NCI-H82 treated with DMSO at 0.1 percent for 48 hours (cell line): ENCODE measurements around the gene CAMTA1.
"Not testable (repeated sequence)": the region's sequence is repeated elsewhere in the genome, so short reads cannot be mapped to it uniquely, and the experiment has no call there.

Experiments used
- DNase-seq: peaks from one replicate; lab custom pipeline; 2025; ENCODE audit not compliant: unreplicated experiment; lab: John Stamatoyannopoulos, UW

The CAMTA1 gene, protein sequence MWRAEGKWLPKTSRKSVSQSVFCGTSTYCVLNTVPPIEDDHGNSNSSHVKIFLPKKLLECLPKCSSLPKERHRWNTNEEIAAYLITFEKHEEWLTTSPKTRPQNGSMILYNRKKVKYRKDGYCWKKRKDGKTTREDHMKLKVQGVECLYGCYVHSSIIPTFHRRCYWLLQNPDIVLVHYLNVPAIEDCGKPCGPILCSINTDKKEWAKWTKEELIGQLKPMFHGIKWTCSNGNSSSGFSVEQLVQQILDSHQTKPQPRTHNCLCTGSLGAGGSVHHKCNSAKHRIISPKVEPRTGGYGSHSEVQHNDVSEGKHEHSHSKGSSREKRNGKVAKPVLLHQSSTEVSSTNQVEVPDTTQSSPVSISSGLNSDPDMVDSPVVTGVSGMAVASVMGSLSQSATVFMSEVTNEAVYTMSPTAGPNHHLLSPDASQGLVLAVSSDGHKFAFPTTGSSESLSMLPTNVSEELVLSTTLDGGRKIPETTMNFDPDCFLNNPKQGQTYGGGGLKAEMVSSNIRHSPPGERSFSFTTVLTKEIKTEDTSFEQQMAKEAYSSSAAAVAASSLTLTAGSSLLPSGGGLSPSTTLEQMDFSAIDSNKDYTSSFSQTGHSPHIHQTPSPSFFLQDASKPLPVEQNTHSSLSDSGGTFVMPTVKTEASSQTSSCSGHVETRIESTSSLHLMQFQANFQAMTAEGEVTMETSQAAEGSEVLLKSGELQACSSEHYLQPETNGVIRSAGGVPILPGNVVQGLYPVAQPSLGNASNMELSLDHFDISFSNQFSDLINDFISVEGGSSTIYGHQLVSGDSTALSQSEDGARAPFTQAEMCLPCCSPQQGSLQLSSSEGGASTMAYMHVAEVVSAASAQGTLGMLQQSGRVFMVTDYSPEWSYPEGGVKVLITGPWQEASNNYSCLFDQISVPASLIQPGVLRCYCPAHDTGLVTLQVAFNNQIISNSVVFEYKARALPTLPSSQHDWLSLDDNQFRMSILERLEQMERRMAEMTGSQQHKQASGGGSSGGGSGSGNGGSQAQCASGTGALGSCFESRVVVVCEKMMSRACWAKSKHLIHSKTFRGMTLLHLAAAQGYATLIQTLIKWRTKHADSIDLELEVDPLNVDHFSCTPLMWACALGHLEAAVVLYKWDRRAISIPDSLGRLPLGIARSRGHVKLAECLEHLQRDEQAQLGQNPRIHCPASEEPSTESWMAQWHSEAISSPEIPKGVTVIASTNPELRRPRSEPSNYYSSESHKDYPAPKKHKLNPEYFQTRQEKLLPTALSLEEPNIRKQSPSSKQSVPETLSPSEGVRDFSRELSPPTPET (N-terminal part only)

DNA sequence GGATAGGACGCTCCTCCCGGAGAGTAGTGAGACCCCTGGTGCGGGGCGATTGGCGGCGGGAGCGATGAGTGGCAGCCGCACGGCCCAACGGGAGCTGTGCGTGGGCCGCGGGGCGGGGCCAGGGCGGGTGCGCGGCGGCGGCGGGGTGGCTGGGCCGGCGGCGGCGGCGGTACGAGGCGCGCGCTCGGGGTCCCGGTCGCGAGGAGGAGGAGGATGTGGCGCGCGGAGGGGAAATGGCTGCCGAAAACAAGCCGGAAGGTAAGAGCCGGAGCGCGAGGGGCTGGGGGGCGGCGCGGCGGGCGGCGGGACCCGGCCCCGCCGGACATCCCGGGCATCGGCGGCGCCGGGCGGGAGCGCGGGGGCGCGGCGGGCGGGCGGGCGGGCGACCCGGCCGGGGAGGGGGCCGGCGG lies at the start of gene CAMTA1:
Gene CAMTA1 (plus strand): TSS at position 137 of the 410 bp plus-strand sequence. CDS start 77 bp downstream, at position 214.
- DNase-seq = no peak

DNA sequence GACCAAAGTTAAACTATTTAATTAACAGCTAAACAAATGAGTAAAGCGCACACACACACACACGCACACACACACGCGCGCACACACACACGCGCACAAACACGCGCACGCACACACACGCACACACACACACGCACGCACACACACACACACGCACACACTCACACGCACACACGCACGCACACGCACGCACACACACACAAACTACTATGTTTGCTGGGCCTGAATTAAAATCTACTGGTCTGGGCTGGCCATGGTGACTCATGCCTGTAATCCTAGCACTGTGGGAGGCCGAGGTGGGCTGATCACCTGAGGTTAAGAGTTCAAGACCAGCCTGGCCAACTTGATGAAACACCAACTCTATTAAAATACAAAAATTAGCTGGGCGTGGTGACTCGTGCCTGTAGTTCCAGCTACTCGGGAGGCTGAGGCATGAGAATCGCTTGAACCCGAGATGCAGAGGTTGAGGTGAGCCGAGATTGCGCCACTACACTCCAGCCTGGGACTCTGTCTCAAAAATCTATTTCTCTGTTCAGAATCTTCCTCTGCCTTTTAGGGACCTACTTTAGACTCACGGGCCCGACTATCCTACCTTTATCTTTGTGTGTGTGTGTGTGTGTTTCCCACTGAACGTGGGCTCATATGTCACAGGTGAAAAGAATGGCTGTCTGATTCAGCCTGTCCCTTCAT lies 46.1 kb upstream of the CAMTA1 start:
- DNase-seq = no peak

DNA sequence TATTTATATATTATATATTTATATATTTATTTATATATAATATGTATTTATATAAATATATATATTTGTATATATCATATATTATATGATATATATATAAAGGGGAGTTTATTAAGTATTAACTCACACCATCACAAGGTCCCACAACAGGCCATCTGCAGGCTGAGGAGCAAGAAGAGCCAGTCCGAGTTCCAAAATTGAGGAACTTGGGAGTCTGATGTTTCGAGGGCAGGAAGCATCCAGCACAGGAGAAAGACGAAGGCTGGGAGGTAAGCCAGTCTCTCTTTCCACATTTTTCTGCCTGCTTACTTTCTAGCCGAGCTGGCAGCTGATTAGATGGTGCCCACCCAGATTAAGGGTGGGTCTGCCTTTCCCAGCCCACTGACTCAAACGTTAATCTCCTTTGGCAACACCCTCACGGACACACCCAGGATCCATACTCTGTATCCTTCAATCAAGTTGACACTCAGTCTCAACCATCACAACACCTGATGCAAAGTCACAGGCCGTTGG lies 42.5 kb upstream of the CAMTA1 start:
- not testable (repeated sequence) for DNase-seq

DNA sequence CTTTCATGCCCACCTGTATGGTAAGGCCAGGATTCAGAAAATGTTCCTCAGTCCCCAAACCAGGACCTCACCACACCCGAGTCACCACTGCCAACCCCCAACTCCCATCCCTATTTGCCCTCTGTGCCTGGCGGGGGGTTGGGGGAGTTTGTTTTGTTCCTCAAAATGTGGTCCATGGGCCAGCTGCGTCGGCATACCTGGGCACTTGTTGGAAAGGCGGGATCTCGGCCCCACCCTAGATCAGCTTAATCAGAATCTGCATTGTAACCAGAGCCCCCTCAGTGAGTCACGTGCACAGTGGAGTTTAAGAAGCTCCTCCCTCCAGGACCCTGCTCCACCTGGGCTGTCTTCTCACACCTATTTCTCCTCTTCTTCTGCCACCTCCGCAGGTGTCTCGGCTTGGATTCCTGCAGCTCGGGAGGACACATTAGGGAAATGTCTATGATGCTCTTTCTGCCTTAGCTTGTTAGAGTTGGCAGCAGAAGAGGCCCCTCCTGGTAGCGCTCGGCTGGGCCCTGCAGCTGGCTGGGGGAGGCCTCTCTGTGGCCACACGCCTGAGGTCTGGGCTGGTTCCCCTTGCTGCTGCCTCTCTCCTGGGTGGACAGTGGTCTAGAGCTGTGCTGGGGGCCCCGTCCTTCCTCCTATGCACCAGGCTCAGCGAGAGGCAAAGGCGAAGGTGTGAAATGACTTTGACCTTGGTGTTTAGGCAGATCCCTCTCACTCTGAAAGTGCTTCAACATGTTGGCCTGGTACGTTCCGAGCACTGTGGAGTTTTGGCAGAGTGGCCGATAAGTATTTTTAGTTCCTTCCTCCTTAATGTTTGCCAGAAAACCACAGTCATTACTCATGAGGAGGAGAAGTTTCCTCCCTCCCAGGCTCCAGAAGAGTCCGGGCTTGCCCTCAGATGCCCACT lies 41.8 kb upstream of the CAMTA1 start:
- no peak for DNase-seq

DNA sequence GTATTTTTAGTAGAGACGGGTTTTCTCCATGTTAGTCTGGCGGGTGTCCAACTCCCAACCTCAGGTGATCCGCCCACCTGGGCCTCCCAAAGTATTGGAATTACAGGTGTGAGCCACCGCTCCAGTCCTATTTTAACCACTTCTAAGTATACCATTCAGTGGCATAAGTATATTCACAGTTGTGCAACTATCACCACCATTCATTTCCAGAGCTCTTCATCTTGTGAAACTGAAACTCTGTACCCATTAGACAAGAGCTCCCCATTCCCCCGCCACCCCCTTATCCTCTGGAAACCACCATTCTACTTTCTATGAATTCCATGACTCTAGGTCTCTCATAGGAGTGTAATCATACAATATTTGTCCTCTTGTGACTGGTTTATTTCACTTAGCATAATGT lies 40.2 kb upstream of the CAMTA1 start:
- DNase-seq = no peak

DNA sequence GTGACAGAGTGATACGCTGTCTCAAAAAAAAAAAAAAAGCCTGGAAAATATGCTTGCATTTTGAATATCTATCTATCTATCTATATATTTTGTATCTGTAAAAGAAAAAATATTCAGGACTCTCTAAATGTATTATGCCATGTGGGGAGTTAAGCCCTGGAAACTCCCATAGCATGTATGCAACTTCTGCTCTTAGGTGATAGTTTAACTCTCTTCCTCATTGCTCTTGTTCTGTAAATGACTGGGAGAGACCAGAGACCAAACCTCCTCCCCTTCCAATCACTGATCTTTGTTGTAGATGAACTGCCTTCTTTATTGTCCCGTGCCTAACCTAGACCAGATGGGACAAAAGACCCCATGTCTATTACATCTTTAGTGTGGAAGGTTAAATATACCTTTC lies 37.6 kb upstream of the CAMTA1 start:
- no peak for DNase-seq

DNA sequence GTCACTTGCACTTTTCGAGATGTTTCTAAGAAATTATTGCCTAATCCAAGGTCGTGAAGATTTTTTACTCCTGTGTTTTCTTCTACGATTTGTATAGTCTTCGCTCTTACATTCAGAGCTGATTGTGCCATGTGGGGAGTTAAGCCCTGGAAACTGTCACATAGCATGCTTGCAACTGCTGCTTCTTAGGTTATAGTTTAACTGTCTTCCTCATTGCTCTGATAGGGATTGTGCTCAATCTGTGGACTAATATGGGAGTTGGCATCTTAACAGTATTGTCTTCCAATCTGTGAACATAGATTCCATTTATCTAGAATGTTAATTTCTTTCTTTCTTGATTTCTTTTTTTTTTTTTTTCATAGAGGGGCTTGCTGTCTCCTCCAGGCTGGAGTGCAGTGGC lies 34.8 kb upstream of the CAMTA1 start:
- no peak for DNase-seq

DNA sequence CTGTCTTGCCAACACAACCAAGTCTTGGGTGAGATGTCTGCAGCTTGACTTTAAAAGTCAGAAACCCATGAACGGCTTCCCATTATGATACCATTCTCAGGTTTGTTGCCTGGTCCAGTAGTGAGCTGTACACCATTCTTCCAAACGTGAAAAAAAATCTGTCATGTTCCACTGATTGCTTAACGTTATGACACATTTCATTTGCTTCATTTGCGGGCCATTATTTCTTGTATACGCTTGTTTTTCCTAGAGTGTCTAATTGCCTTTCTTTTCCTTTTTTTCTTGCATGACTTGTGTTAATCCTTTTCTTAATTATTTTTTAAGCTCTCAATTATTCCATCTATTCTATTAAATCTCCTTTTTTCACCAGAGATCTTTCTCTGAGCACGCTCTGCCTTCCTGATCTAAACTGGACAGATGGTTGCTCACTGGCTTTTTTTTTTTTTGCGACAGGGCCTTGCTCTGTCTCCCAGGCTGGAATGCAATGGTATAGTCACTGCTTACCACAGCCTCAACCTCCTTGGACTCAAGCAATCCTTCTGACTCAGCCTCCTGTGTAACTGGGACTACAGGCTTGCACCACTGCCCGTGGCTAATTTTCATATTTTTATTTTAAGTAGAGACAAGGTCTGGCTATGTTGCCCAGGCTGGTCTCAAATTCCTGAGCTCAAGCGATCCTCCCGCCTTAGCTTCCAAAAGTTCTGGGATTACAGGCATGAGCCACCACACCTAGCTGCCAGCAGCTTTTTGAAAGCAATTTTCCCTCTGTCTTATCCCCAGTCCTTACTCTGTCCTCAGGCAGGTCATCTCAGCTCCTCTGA lies 31.7 kb upstream of the CAMTA1 start:
- no peak for DNase-seq

DNA sequence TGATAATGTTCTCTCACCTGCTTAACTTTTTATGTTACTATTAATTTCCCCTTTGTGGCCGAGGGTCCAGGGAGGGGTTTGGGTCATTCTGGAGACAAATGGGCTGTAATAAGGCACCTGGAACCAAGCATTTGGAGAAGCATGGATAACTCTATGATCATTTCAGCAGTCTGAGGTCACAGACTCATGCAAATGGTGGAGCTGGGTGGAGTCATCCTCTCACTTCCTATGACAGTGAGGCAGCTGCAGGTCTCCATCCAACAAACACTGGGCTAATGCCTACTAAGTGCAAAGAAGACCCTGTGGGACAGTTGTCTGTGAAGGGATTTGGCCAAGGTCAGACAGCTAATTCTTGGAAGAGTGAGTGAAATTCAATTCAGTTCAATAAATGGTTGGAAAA lies 28.8 kb upstream of the CAMTA1 start:
- no peak for DNase-seq

DNA sequence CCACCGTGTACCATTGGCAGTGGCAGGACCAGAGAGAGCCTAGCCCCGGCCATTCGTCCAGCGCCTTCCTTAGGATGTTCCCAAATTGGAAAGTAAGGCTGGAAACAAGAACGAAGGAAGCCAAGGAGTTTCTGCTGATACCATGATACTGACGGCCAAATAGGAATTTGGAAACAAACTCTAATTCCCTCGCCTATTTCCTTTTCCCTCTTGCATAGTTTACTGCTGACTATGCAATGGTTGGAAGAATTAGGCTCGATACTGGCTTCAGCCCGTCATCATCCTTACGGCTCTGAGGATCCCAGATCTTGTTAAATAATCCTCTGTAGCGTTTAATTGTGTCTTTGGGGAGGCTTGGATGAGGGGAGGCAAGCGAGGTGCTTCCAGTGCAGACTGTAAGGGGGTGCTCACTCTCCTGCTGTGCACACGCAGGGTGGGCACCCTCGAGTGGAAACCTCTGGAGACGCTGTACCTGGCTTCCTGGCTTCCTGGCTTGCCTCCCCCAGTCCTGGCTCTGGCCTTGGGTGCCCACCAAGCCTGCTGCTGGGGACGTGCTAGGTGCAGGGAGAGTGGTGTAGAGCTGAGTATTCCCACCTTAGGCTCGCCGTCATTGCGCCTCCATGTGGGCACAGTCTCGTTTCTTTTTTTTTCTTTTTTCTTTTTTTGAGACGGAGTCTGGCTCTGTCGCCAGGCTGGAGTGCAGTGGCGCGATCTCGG lies 27.4 kb upstream of the CAMTA1 start:
- DNase-seq = no peak

DNA sequence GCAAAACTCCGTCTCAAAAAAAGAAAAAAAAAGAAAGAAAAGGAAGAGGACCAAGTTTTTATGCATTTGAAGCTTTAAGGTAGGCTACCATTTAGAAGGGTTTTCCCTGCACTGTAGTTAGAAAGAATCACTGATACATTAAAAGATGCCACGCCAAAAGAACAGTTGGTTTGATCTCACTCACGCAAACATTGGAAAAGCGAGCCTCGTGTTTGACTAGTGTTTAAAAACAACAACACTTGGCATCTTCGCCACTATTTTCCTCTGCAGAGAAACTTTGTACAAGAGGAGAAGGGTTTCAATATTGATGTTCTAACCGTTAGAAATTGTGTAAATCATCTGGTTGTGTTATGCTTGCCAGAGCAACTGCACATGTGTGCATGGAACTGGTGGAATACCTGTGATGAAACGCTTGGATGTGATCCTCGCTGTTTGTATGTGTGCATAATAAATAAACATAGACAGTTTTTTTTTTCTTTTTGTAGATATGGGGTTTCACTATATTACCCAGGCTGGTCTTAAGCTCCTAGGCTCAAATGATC lies 24.0 kb upstream of the CAMTA1 start:
- DNase-seq = no peak

DNA sequence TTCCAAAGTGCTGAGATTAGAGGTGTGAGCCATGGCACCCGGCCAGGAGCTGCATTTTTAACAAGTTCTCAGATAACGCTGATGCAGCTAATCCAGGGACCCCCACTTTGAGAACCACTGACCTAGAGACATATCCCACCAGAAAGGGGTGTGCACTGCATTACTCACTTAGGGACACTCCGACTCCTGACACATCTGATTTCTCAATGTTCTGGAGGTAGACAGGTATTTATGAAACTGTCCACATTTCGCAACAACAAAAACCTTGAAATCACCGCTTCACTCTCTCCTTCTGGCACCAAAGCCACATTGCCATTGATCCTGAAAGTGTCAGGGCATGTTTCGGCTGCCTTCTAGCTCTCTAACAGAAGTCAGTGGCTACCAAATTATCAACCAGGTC lies 23.2 kb upstream of the CAMTA1 start:
- DNase-seq = no peak

DNA sequence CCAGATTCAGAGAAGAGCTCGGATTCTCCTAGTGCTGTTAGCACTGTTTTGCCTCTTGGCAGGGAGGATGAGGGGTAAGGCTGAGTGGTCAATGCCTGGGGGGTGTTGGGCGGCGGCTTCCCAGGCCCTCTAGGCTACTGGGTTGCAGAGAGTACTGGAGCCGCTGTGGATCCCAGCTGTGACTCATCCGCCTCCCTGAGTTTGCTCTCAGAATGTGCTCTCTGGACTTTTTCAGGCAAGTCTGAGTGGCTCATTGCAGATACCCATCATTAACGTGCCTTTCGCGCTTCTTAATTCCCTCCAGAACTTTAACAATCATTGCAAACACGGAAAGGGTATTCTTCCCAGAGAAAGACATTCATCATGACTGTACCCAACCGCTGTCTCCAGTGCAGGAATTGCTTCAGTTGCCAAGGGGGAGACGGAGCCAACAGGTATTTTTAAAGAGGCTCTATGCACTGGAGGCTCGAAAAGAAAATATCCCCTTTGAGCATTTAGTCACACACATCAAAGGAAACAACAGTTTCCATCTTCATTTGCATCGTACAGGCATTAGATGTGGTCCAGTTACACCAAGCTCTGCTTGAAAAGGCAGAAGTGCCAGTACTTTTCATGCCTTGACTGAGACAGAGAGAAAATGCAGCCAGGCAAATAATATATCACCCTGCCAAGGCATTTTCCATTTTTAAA lies 14.4 kb upstream of the CAMTA1 start:
- DNase-seq = no peak

DNA sequence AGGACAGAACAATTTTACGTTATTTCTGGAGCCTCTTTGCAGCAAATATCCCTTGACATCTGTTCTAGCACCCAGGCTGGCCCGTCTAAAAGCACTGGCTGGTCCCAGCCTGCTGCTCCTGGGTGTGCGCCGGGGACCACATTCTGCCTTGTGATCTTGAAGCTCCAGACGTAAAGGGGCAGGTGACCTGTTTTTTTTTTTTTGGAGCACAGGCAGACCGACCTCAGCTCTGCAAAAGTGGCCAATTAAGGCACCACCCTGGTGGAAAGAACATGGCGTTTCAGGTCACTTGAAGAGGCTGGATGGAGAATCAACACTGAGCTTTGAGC lies 13.8 kb upstream of the CAMTA1 start:
- no peak for DNase-seq

DNA sequence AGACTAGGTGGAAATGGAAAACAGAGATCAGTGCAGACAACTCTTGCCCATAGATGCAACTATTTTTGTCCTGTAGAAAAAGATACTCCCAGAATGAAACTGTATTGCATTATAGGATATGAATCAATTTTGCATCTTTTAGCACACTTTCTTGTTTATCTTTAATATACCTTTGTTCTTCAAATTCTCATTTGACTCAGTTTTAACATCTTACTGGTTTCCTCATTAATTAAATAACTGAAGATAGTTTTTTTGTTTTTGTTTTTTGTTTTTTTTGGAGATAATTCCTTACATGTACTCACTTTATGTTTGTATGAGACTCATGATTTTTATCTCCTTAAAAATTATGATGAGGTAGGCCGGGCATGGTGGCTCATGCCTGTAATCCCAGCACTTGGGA lies 10.9 kb upstream of the CAMTA1 start:
- no peak for DNase-seq

DNA sequence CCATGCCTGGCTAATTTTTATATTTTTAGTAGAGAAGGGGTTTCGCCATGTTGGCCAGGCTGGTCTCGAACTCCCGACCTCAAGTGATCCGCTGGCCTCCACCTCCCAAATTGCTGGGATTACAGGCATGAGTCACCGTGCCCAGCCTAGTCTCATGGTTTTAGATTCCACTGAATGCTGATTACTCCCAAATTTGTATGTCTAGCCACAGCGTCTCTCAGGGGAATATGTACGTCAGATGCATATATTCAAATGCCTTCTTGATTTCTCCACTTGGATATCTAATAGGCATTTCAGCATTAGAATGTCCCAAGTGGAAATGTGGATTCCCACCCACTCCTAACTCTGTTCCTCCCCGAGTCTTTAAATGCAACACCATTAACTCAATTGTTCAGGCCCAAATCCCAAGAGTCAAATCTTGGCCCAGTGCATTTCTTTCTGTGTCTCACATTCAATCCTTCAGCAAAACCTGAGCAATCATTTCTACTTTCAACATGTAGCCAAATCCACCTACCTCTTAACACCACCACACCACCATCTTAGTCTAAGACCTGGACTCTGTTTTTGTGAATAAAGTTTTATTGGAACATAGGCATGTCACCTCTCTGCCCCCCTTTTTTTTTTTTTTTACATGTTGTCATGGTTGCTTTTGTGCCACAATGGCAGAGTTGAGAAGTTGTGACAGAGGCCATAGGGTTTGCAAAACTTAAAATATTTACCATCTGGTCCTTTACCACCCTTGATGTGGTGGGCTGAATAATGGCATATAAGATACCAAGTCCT lies 9.8 kb upstream of the CAMTA1 start:
- DNase-seq = no peak
